HG02759 (cell line): ENCODE measurements around the gene IL5.
"Not testable (repeated sequence)": the region's sequence is repeated elsewhere in the genome, so short reads cannot be mapped to it uniquely, and the experiment has no call there.

Experiments
- ATAC-seq: cut with Tn5 transposase; IDR thresholded peaks from one replicate; pipeline ENCODE4 v1.9.1; 2021; ENCODE audit warnings: mild to moderate bottlenecking, moderate library complexity; ENCODE audit not compliant: unreplicated experiment

Gene IL5

DNA sequence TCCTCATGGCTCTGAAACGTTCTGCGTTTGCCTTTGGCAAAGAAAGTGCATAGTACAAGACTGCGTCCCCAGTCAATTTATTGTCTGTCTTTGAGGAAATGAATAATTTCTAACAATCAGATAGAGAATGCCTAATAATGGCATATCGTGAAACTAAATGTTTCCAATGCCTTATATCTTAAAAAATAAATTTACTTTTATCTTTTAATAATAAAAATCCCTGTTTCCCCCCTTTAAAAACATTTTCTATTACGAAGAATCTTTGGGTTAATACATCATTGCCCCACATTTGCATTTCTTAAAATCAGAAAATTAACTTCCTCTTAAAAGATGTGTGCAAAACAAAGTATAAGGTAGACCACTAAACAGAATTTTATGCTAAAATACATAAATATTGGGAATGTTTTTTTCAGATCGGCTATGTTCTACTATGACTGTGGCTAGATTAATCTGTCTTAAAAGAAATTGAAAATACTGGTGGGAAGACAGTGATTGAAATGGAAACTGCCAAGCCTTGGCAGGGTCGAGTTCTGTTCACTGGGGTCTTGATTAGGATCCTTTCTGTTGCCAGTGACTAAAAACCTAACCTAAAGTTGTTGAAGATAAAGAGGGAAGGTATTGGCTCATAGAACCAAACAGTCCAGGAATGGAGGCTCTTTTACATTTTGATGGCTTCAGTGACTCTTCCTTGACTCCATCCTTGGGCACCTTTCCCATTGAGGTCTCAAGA is at the start of gene IL5:
IL5 (minus strand) TSS at position 51 of the 730 bp plus-strand sequence; CDS start at position 7, 44 bp downstream.
- no peak for ATAC-seq

- ATAC-seq: no peak
Observed at GRCh38 chr5:132592521-132592920, 49.2 kb upstream of the IL5 start.

DNA sequence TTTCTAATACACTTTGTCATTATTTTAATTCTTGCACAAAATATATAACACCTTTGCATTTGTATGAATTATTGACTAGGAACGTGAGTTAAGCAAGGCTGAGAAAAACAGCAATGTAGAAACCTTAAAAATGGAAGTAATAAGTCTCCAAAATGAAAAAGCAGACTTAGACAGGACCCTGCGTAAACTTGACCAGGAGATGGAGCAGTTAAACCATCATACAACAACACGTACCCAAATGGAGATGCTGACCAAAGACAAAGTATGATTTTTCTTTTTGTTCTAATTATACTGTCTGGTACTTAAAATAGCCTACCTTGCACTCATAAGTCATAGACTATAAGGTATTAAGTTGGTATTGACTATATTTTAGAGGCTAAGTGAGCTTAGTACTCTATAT is 47.8 kb upstream of the IL5 start:
- no peak for ATAC-seq

DNA sequence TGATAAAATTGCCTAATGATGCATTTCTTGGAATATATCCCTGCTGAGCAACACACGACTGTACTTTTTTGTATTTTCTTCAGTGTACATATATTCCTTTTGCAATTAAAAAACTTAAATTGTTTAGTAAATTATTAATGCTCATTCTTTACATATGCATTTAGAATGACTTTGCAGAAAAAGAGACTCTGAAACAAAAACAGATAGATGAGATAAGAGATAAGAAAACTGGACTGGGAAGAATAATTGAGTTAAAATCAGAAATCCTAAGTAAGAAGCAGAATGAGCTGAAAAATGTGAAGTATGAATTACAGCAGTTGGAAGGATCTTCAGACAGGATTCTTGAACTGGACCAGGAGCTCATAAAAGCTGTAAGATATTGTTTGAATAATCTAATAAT is 46.1 kb upstream of the IL5 start:
- no peak for ATAC-seq

- ATAC-seq: no peak
Observed at GRCh38 chr5:132586063-132586462, 42.7 kb upstream of the IL5 start.

- ATAC-seq: not testable (repeated sequence)
Observed at GRCh38 chr5:132584560-132584959, 41.2 kb upstream of the IL5 start.

- no peak for ATAC-seq
Observed at GRCh38 chr5:132576123-132576522, 32.8 kb upstream of the IL5 start.

GRCh38 chr5:132566657-132567056 is 23.3 kb upstream of the IL5 start:
- no peak for ATAC-seq

GRCh38 chr5:132564555-132564954 is 21.2 kb upstream of the IL5 start:
- not testable (repeated sequence) for ATAC-seq

GRCh38 chr5:132561601-132562000 is 18.3 kb upstream of the IL5 start:
- ATAC-seq: no peak

- no peak for ATAC-seq
Observed at GRCh38 chr5:132559383-132560060, 16.2 kb upstream of the IL5 start.

DNA sequence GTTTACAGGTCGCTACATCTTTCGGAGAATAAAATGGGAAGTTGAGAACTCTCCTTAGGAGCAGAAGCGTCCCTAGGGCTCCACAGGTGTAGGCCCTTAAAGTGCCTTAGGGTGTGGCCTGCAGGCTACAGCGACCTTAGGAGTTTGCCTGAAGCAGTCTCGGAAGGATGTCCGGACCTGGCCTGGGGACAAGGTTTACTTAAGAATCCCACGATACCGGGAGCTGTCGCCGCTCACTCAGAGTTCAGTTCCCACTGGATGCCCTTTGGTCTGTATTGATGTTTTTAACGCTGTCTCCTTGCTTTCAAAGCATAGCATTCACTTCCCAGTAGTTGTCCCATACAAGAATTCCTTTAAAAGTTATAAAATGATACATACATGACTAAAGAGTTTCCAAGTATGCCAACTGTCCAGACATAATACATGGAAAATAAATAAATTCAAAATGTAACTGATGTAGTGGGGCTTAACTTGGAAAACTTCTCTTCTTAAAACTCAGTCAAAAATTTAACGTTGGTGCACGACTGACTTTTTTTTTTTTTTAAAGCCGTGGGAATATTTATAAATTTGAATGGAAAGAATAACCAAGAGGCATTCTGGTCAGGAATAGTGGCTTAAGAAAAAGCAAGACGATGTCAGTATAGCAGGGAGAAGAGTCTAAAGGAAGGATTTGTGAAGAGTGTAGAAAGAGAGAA is 14.3 kb upstream of the IL5 start:
- peak; percentile 43 for ATAC-seq

DNA sequence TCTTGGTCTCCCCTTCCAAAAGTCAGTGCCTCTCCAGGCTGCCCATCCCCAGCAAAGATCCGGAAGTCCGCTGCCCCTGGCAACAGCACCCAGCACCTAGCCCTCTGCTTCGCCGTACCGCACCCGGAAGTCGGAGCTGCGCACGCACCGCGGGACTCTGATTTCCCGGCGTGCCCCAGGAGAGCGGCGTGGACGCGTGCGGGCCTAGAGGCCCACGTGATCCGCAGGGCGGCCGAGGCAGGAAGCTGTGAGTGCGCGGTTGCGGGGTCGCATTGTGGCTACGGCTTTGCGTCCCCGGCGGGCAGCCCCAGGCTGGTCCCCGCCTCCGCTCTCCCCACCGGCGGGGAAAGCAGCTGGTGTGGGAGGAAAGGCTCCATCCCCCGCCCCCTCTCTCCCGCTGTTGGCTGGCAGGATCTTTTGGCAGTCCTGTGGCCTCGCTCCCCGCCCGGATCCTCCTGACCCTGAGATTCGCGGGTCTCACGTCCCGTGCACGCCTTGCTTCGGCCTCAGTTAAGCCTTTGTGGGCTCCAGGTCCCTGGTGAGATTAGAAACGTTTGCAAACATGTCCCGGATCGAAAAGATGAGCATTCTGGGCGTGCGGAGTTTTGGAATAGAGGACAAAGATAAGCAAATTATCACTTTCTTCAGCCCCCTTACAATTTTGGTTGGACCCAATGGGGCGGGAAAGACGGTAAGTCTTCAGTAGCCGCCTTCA is 13.6 kb upstream of the IL5 start, which contains the start of gene RAD50:
RAD50 (plus strand) TSS at position 215 of the 715 bp plus-strand sequence; CDS start at position 563, 348 bp downstream.
- peak; percentile 99 for ATAC-seq

DNA sequence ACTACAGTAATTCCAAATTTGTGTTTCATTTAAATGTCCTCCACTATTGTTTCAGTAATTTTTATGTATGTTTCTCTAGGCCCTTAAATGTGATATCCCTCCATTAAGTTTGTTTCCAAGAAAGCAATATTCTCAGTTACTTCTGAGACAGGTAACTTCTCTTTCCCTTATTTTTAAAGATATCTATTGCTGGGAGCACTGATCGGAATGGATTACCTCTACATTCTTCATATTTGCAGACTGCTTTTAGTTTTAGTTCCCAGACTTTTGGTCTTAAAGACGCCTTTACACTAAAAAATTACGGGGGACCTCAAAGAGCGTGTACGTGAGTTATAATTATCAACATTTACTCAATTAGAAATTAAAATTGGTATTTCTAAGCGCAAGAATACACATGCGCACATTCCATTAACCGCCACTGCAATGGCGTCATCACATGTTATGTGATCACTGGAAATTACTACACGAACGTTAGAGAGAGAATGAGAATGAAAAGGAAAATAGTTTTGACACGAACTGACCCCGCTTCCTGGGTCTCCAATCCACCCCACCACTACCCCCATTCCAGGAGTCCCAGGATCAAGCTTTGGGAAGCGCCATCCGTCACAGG is 12.9 kb upstream of the IL5 start:
- ATAC-seq: no peak

GRCh38 chr5:132549576-132549975 is 6.3 kb upstream of the IL5 start:
- ATAC-seq: no peak

- not testable (repeated sequence) for ATAC-seq
Observed at GRCh38 chr5:132548834-132549233, 5.5 kb upstream of the IL5 start.

DNA sequence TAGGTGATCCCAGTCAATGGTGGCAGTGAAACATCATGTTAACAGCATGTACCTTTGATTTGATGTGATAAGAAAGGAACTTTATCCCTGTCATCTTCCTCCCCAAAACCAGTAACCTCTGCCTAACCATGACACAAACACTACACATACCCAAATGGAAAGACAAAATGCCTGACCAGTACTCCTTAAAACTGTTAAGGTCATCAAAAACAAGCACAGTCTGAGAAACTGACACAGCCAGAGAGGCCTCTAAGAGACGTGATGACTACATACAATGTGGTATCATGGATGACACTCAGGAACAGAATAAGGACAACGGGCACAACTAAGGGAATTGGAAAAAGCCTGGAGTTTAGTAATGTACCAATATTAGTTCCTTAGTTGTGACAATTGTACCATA is 3.9 kb upstream of the IL5 start:
- ATAC-seq: no peak

- ATAC-seq: no peak
Observed at GRCh38 chr5:132546108-132546507, 2.8 kb upstream of the IL5 start.

DNA sequence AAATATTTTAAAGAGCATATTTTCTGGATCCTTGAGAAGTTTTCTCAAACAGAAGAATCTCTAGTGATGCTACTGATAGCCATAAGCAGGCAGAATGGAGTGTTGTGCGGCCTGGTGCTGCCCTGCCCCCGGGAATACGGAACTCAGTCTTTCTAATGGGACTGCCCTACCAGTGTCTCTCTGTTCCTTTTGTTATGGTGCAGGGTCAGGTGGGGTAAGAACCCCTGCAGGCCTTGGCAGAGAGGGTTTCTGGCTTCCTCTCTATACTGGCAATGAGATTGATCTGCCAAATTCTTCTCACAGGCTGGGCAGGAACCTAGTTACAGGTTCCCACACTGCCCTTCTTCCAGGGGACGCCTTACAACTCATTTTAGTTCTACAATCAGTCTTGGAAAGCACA is 2.6 kb downstream of the IL5 start:
- no peak for ATAC-seq

- no peak for ATAC-seq
Observed at GRCh38 chr5:132540149-132540548, 3.2 kb downstream of the IL5 start.

DNA sequence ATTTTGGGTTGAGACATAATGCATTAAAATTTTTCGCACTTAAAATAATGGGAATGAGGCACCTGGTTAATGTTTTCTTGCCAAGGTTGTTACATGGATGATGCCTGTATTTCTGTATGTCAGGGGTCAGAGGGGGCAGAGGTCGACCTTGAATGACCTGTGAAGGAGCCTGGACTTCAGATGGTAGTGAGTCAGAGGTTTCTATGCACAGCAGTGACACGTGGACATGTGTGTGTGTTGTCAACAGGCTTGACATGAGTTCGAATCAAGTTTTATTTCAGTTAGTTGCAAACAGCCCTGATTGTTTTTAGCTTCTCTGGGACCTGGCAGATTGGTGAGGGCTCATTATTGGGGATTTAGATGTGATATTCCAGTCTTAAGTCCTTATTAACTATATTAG is 3.6 kb downstream of the IL5 start:
- no peak for ATAC-seq
